ENCODE measurements around the gene VWA8. TPM values are rescaled to one million over a fixed set of nuclear protein-coding genes. Genes with fewer than 3 reads are reported as not detected.

Gene VWA8
- total RNA-seq, 1 experiment from 2014 or later: 4.6 TPM

DNA sequence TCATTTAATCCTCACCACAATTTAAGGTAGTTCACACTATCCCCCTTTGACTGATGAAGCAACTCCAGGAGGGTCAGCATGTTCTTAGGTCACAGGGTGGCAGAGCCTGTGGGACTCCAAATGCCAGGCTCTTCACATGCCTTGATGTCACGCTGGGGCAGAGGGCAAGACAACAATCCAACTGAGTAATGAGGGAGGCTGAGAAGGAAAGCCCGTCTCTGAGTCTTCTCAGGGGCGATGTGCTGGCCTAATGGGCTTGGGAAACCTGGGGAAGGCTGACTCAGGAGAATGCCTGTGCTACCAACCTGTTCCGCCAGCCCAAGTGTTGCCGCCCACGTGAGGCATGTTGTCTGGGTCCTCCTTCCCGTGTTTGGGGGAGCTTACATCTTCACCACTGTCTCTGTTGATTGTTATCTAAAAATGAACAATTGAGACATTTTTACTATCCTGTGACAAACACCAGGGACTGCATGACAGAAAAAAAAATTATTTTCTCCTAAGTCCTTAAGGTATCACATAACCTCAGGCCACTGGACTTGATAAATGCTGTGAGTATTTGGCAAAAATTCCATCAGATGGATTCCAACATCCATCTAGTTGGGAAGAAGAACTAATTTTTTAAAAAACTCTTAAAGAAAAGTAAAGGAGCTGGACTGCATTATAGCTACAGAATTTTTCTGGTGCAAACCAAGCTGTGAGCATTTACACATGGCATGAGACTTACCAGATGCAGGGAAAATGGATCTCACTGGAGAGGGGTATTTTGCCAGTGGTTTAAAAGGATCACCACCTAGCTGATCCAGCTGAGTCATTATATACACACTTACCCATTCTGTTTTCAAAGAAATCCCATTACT lies 346.0 kb downstream of the VWA8 start:
- no peak for DNase-seq (ENCODE audit: low spot score)

DNA sequence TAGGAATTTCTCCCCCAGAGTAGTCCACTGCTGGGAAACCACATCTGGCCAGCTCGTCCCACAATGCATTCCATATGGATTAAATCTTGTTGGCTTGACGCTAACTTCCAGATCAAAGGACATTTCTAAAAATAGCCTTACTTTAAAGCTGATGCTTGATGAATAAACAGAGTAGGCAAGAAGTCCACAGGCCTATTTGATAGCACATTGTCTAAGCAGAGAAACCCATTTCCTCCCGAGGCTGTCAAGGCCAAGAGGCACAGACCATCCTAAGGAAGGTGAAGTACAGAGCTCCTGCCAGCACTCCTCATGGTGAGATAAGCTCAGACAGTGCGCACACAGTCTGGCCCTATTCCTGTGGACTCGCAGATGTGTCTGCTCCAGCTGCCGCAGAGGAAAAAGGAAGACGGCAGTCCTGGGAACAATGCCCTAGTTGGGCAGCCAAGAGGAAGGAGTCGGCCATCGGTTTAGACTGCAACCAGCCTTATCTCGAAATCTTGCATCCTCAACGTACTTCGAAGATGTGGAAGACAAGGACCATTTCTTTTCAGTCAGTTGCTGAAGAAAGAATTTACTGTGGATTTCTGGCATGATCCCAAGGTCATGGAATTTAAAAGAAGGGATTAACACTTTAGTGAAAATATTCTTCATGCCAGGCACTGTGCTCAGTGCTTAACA lies 346.8 kb downstream of the VWA8 start:
- peak; percentile 74 for DNase-seq (ENCODE audit: low spot score)

DNA sequence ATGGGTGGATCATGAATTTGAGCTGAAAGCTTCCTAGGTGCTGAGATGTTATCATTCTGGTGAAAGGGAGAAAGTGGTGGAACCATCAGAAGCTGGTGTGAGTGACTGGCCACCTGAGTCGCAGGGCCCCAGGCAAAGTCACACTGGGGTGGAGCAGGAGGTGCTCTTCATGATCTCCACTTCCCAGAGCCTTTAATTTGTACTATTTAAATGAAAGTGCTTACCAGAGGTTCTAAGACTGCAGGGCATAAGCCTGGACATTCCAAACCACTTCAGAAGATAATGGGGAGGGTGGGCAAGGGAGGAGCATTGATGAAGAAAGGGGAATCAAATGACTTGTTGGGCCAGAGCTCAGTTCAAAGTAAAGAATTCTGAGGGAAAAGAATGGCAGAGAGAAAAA lies 347.4 kb downstream of the VWA8 start:
- no peak for DNase-seq (ENCODE audit: low spot score)

DNA sequence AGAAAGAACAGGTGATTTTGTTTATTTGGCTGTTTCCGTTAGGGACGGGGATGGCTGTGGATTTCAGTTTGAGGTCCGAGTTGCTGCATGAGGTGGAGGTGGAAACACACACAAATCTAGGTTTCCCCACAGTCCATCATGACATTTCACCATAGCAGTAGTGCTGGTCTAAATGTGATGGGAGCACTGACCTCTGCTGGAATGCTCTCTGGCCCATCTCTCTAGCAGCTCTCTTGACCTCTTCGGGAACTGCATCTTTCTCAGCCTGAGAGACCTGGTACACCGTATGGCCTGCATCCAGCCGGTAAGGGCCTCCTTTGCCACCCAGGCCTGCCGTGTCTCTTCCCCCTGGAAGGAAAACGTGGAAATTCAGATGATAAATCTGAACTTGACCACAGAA lies 349.5 kb downstream of the VWA8 start:
- no peak for DNase-seq (ENCODE audit: low spot score)

DNA sequence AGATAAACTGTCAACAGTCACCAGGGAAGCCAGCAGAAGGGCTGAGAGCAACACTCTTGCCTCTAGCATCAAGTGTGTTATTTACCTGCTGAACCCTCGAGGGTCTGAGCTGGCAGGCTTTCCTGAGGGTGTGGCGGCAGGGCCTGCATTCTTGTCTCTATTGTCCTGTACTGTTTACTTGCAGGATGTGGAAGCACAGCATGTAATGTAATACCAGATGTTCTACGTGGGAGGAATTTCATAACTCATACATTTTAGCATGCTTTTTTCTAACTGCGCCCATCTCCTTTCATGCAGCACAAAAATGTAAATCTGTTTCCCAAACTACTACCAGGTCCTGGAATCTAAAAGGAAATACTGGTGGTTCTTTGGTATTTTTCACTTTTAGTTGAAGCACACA lies 350.5 kb downstream of the VWA8 start:
- DNase-seq (ENCODE audit: low spot score): peak; percentile 9

DNA sequence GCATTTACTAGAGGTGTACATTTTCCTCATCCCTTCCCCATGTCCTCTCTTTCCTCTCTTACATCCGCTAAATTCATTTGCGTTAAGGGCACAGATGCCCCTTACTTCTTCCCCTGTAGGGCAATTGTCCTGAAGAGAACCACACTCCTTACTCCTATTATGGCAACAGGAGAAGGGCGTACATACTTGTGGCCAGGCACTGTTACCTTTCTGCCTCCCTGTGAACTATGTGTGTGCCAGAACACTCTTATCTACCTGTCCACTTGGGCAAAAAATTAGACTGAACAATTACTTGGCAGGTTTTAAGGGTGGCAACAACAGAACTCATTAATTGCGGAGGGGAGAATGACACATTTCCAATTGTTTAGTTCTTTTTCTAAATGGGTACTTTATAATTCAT lies 351.1 kb downstream of the VWA8 start:
- DNase-seq (ENCODE audit: low spot score): no peak

DNA sequence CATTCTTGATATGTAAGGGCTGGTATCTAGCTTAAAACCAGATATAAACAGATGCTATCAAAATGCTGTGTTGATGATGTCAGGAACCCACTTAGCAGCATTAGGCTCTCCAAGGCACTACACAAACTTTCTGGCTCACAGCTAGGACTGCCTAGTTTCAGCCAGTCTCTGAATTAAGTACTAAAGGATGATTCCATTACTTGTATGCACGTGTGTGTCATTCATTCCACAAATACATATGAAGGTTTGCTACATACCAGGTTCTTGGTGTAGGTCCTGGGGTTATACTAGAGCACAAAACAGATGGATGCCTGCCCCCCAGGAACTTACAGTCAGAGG lies 352.1 kb downstream of the VWA8 start:
- DNase-seq (ENCODE audit: low spot score): no peak

DNA sequence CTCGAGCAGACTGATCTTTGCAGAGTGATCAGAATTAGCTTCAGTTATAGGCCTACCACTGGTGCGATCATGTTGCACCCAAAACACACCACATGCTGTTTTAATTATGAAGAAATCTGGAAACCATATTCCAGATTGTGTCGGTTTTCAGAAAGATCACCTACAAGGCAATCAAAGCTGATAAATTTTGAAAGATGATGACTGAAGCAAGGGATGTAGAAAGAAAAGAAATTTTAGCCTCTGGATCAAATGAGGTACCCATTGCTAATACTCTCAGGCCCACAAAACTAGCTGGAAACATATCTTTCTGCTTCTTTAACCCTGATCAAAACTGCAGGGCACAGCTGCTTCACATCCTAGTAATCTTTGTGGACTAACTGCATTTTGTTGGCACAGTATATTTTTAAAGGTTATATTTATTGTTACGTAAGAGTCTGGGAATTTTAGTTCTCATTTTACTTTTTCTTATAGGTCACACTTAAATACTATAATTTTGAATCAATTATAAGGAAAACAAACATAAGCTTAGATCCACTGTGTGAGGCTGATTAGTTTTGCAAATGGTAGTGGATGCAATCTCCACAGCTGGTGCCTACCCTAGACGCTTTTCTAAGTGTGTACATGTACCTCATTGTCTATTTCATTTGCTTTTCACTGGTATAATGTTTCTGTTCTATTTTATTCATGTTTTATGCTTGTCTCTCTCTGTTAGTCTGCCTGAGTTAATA lies 352.6 kb downstream of the VWA8 start:
- no peak for DNase-seq (ENCODE audit: low spot score)

DNA sequence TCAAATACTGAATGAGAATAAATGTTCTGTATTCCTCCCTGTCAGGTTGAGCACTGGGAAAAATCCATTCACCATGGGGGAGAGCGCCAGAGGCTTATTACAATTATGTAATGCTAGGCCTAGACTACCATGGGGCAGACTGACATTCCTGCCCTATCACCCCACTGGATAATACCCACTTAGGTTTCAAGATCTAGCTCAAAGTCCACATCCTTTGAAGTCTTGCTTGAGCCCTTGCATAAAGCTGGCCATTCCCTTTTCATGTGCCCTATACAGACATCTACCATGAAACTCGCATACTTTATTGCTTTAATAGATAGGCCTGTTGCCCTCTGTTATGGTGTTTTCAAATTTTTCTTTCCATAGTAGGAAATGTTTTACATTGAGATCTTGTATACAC lies 354.3 kb downstream of the VWA8 start:
- DNase-seq (ENCODE audit: low spot score): no peak

DNA sequence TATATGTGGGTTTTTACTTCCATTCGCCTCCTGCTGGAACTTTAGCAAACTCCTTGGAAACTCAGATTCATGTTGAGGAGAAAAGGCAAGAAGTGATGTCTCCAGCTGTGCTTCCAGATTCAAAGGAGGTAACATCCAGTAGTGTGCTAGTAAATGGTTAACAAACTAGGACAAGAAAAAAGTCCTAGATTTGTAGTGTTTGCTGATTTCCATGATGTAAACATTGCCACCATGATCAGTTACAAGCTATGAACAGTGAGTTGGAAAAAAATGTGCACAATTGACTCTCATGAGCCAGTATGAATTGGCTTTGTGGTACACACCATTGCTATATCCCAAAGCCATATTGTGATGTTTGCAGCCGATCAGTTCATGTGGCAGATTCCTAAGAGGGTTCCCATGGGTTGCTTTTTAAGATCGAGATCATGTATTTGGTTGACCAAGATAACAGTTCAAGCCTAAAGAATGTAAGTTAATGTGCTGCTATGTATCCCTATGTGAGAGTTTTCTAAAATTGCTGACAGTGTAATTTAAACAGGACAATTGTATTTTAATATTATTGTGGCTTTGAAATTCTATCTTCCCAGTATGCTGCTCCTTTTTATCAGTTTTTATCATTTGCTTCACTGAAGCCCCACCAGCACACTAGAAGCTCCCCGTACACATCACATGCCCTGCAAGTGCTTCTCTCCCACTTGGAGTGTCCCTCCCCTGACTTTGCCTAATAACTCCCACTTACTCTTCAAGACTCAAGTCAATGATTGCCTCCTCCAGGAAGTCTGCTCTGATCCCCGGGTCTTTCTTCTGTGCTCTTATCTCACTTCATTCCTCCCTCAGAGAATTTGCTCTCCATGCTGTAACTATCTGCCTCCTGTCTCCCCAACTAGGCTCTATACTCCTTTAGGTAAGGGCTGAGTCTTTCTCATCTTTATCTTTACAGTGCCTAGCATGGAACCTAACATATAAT lies 355.3 kb downstream of the VWA8 start:
- no peak for DNase-seq (ENCODE audit: low spot score)

DNA sequence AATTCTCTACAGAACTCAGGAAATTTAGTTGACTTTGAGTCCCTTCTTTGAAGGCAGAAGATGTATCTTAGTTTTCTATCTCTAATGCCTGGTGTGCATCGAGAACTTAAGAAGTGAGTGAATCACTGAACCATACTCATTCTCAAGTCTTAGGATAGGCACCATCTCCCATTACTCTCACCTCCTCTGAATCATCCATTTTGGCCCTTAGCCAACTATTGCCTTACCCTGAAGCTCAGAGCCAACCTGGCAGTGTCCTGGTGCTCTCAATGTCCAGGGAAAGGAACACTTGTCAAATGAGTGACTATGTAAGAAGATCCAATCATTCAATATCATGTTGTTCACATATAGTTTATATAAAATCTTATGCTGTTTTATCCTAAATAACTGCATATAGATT lies 357.0 kb downstream of the VWA8 start:
- peak; percentile 35 for DNase-seq (ENCODE audit: low spot score)

DNA sequence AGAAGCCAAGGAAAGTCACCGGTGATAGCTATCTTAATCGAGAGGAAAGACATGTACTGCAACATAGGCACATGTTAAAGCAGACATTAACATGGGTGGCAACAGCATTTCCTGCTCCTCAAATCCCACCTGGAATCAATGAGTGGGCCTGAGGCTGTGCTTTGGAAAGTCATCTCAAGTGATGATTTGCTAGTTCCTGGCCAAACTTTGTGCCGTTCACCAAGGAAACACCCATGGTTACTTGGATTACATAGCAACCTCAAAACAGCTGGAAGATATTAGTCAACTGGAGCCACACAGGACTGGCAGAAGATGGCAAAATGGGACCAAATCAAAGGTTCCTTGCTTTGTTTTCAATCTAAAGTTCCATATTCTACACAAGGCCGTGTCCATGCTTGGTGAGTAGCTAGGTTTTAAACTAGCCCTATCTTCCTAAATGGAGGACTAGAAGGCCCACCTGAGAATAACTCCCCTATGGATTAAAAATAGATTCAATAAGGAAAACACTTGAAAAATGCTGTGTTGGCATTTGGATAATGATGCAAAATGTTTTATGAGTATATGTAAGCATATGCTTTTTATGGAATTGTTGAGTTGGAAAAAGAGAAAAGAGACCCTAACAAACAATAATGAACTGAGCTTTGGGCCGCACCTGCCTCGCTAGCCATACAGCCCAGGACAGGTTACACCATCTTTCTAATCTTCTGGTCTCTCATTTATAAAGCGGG lies 359.0 kb downstream of the VWA8 start:
- DNase-seq (ENCODE audit: low spot score): no peak

DNA sequence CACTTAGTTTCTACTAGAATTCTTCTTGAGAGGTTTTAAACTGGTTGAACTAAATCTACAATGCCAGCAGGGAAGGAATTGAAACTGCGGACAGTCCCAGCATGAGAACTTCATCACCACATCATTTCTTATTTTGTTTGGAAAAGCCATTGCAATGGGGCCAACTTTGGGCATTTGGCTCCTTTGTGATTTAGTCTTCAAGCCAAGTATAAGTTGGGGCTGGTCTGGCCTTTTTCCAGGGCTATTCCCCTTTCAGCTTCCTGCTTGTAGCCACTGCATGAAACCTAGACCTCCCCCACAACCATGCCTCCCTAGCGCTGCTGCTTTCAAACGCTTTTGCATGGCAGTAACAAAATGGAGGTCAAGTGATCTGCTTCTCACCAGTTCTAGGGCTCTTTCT lies 361.3 kb downstream of the VWA8 start:
- no peak for DNase-seq (ENCODE audit: low spot score)

DNA sequence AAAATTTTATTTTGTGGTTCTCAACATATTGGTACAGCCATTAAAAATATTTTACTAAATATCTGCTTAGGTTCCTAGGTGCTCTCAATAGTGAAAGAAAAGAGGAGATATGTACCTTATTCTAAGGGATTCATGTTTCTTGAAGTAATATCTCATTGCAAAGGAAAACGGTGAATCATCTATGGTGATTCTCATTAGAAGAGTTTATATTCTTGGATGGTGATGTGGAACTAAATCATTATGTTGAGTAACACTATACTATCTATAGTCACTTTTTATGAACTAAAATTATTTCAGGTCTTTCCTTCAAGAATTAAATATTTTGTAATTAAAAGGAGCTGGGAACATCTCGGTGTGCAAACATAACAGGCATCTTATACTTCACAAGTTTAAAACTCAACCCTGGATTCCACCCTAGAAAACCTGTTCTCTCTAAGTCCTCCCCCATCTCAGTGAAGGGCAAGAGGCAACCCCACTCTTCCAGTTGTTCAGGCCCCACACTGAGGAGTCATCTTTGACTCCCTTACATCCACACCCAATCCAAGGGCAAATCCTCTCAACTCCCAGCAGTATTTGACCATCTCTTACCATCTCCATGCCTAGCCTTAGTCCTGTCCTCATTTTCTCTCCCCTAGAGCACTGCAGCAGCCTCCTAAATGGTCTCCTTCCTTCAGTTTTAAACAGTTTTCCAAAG lies 363.4 kb downstream of the VWA8 start:
- no peak for DNase-seq (ENCODE audit: low spot score)

DNA sequence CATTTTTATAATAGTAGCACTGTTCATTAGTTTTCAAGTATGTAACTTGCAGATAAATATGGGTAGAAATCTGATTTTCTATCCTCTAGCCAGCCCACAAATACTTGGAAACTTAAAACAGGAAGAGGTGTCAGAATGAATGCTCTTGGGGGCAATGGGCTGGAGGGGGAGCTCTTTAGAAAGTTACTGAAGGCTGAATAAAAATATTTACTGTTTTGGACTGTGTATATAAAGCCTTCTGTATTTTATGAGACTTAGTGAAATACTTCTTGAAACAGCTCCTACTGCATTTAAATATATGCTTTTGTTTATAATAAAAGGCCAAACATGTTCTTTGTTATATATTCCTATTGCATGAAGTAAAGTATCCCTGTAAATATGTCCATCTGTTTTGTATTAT lies 364.7 kb downstream of the VWA8 start:
- DNase-seq (ENCODE audit: low spot score): no peak

DNA sequence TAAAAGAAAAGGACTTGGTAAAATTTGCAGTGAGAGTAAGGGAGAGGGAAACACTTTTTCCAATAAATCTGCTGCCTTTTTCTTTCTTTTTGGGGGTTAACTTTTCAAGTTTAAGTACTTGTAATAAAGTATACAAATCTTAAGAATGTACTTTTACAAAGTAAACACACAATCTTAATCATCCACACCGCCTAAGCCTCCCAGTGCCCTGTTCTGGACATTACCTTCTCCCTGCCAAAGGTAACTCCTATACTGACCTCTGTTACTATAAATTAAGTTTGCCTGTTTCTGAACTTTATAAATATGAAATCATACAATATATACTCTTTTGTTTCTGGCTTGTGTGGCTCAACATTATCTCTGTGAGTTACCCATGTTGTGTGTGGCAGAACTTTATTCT lies 365.6 kb downstream of the VWA8 start:
- no peak for DNase-seq (ENCODE audit: low spot score)

DNA sequence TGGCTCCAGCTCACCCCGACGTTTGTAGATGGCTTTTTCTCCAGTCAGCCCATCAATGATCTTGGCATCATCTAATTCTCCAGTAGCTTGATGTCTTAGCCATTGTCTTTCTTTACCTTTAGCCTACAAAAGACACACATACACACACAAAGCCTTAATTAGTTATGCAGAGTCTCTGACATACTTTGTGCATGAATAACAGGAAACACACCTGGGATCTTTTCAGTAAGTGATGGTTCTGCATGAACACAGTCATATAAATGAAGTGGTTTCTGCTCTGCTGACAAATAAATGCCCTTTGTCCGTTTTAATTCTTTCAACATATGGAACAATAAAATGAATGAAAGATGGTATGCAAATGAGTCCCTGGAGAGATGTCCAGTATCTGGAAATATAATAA lies 370.3 kb downstream of the VWA8 start:
- DNase-seq (ENCODE audit: low spot score): no peak

DNA sequence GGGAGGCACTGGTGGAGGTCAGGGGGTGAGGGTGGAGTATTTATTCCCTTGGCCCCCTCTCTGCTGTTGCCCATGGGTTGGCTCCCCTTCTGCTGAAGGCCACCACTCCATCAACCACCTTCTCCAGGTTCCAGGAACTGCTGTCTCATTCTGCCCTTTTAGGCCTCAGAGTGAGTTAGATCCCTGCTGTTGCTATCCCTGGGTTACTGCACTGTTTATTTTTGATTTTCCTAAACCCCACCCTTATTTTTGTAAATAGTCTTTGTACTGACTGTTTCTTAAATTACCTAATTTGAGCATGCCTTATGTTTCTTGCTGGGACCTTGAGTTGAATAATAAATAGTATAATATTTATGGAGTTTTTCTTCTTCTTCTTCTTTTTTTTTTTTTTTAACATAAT lies 370.8 kb downstream of the VWA8 start:
- no peak for DNase-seq (ENCODE audit: low spot score)

DNA sequence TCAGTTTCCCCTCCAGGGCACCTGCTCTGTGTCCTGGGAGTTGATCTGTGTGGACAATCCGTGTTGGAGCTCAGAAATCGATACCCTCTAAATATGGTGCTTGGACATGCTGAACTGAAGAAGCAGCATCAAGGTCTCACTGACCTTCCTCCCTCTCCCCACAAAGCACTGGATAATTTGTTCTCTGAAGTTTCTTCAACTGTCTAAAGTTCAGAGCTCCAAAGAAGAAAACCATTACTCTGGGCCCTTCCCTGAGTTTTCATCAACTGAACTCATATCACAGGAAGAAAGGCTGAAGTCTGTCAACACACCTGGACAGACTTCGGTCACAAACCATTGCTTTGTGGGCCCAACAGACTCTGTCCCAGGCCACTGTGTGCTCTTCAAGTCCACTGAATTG lies 371.5 kb downstream of the VWA8 start:
- DNase-seq (ENCODE audit: low spot score): no peak

DNA sequence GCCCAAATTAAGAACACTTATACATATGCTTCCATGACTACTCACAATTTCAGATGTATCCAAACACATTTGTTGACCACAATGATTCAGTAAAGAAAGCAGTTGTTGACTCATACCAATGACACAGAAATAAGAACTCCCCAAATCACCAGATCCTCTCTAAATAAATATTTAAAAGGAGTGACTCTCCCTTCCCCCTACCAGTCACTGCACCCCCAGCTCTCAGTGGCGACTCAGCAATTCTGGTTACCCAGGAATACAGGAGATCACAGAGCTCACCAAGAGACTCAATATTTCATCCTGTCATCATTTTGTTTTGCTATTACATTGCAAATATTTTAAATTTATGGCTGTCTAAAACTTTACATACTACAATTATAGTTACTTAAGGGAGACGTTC lies 372.0 kb downstream of the VWA8 start:
- DNase-seq (ENCODE audit: low spot score): peak; percentile 89
